Activated CD4-positive, alpha-beta T cell treated with anti-CD3 and anti-CD28 coated beads for 36 hours (primary cell): ENCODE data around the gene CSAG3. TPM values are rescaled to one million over a fixed set of nuclear protein-coding genes. Genes with fewer than 3 reads are reported as not detected.

Experiments used
- total RNA-seq, 2 experiments: library from RNA; stranded (reverse); gene quantifications; one replicate each; pipeline ENCODE4 v1.2.3, GENCODE V29; 2021

The CSAG3 gene
- total RNA-seq, 2 experiments from 2014 or later: 0.23 to 0.55 TPM

Other genes starting within 250 kb of the CSAG3 start
- under 1 TPM in 1 of 2 experiments, not detected in 1; 0.02 TPM for gene GABRQ, start 121.3 kb upstream of the CSAG3 start, total RNA-seq
- not detected for gene MAGEA3, start 60.4 kb upstream of the CSAG3 start, total RNA-seq
- gene CSAG2, start 49.9 kb upstream of the CSAG3 start, total RNA-seq: under 1 TPM in 1 of 2 experiments, not detected in 1; 0.23 TPM
- not detected for gene MAGEA2B, start 44.6 kb upstream of the CSAG3 start, total RNA-seq
- not detected for gene CSAG1, start 25.5 kb upstream of the CSAG3 start, total RNA-seq
- not detected for gene MAGEA12, start 25.5 kb upstream of the CSAG3 start, total RNA-seq
- gene MAGEA2, start 5.4 kb upstream of the CSAG3 start, total RNA-seq: not detected
- not detected for gene MAGEA6, start 10.5 kb downstream of the CSAG3 start, total RNA-seq
- gene CETN2, start 71.5 kb downstream of the CSAG3 start, total RNA-seq: 10 to 100 TPM; 11.2 to 13.1 TPM
- 10 to 100 TPM; 20.0 to 20.6 TPM for gene NSDHL, start 71.8 kb downstream of the CSAG3 start, total RNA-seq
- gene ZNF185, start 138.8 kb downstream of the CSAG3 start, total RNA-seq: 1 to 10 TPM; 2.0 to 2.1 TPM
- under 1 TPM in 1 of 2 experiments, not detected in 1; 0.05 TPM for gene PNMA5, start 234.9 kb downstream of the CSAG3 start, total RNA-seq